Suppressor macrophage treated with lipopolysaccharide for 4 hours (primary cell): Measurements from ENCODE around the gene ATXN7L1.
"Not testable (repeated sequence)": the region's sequence is repeated elsewhere in the genome, so short reads cannot be mapped to it uniquely, and the experiment has no call there.

ENCODE experiments used
- DNase-seq: peaks from one replicate; pipeline ENCODE4 v3.0.0-alpha.2; 2020

Gene ATXN7L1

DNA sequence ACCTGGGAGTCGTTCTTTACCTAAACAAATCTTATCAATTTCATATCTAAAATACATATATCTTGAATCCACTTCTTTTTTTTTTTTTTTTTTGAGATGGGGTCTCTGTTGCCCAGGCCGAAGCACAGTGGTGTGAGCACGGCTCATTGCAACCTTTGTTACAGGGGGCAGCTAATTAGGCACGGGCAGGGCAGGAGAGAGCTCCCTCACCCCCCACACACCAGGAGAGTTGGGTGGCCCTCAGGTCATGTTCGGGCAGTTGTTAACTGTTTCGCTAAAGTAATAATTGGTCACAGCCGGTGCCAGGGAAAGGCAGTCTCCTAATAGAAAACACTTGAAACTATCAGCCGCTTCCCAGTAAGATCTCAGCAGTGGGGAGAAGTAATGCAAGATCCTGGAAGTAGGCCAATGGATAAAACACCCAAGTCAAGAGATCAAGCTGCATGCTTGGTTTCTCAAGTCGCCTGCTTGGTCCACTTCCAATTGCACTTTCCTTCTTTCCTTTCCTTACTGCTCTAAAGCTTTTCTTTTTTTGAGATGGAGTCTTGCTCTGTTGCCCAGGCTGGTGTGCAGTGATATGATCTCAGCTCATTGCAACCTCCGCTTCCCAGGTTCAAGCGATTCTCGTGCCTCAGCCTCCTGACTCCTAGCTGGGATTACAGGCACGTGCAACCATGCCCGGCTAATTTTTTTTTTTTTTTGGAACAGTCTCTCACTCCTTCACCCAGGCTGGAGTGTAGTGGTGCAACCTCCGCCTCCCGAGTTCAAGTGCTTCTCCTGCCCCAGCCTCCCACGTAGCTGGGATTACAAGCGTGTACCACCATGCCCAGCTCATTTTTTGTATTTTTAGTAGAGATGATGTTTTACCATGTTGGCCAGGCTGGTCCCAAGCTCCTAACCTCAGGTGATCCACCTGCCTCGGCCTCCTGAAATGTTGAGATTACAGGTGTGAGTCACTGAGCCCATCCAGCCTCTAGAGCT lies 273.8 kb downstream of the ATXN7L1 start:
- no peak for DNase-seq

DNA sequence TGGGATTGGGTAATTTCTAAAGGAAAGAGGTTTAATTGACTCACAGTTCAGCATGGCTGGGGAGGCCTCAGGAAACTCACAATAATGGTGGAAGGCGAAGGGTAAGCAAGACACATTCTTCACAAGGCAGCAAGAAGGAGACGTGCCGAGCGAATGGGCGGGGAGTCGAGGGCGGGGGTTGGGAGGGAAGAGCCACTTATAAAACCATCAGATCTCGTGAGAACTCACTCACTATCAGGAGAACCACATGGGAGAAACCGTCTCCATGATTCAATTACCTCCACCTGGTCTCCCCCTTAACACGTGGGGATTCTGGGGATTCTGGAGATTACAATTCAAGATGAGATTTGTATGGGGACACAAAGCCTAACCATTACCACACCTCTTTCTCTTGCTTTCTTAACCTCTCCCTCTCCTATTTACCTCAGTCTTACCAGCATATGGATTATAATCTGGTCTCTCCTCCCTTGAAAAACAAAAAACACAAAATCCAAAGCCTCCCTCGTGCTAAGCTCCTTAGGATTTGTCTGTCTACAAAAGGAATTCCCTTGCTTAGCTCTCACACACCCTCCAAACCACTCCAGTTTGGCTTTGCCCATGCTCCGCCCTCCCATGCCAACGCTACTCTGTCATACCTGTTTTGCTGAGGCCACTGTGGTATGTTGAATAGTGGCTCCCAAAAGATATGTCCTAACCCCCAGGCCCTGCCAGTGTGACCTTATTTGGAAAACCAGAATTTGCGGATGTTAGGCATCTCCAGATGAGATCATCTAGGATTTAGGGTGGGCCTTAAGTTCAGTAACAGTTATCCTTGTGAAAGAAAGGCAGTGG lies 275.5 kb downstream of the ATXN7L1 start:
- DNase-seq = no peak

DNA sequence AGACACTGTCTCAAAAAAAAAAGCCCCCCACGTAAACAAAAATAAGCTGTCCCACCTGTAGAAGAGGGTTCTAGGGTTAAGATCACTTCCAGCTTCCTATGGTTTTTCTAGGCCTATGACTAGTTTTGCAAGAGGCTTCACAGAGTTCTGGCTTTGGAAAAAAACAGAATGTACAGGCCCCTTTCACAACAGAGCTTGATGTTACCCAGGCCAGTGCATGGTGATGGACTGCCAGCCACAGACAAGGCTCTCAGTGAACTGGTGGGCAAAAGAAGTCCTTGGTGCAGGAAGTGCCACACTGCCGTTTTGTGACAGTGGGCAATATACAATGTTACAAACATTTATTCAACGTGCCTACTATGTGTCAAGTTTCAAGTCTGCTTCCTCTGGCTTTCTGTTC lies 276.8 kb downstream of the ATXN7L1 start:
- DNase-seq = no peak

DNA sequence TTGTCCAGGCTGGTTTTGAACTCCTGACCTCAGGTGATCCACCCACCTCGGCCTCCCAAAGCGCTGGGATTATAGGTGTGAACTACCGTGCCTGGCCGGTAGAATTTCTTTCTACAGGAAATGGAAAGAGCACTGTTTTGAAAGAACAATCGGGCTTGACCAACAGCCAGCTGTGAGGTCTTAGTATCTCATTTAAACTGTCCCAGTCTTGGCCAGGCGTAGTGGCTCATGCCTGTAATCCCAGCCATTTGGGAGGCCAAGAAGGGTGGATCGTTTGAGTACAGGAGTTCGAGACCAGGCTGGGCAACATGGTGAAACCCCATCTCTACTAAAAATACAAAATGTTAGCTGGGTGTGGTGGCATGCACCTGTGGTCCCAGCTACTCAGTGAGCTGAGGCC lies 277.3 kb downstream of the ATXN7L1 start:
- DNase-seq = not testable (repeated sequence)

DNA sequence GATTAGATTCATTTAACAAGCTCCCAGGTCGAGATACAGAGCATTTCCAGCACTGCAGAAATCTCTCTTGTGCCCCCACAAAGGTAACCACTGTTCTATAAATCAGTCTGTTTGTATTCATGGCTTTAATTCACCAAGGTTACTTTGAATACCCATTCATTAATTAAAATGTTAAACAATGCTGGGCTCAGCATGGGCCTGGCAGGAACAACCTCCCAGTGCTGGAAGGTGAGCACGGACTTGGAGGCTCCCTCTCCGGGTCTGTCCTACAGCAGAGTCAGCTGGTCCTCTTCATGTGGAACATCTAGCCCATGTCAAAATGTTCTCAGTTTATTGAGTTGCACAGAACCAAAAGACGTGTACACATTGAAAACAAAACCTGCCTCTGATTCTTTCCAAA lies 279.5 kb downstream of the ATXN7L1 start:
- no peak for DNase-seq

DNA sequence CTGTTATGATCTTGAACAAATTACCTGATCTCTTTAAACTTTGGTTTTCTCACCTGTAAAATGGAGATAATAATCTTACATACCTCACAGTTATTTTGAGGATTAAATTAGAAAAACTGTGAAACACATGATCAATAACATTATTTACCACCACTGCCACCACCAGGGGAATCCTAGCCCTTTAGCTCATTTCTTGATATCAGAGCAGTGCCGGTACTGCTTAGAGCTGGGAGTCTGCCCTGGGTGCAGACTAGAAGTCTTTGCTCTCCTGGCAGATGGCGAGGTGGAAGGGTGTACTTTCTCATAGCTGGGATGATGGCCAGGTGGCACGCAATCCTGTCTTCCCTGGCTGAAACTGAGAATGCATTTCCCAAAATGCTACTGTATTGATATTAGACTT lies 282.4 kb downstream of the ATXN7L1 start:
- no peak for DNase-seq

DNA sequence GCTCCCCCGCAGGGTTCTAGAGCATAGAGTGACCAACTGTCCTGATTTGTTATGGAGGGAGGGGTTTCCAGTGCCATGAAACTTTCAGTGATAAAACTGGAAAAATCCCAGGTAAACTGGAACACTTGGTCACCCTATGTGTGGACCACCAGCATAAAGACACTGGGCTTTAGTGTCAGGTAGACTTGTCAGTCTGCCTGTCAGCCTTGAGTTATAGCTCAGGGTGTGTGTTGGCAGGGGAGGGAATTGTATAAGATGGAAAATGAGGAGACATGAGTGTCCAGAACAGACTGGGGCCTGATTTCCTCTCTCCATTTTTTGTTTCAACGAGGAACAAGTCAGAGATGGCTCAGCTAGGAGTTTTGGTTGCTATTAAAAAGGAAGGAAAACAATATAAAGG lies 284.9 kb downstream of the ATXN7L1 start:
- no peak for DNase-seq

DNA sequence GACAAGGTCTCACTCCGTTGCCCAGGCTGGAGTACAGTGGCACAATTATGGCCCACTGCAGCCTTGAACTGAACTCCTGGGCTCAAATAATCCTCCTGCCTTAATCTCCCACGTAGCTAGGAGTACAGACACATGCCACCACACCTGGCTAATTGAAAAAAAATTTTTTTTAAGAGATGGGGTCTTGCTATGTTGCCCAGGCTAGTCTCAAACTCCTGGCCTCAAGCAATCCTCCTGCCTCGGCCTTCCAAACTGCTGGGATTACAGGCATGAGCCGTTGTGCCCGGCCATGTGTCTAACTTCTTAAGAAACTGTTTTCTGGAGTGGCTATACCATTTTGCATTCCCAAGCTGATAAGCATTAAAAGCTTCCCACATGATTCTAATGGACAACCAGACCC lies 285.6 kb downstream of the ATXN7L1 start:
- DNase-seq = no peak

DNA sequence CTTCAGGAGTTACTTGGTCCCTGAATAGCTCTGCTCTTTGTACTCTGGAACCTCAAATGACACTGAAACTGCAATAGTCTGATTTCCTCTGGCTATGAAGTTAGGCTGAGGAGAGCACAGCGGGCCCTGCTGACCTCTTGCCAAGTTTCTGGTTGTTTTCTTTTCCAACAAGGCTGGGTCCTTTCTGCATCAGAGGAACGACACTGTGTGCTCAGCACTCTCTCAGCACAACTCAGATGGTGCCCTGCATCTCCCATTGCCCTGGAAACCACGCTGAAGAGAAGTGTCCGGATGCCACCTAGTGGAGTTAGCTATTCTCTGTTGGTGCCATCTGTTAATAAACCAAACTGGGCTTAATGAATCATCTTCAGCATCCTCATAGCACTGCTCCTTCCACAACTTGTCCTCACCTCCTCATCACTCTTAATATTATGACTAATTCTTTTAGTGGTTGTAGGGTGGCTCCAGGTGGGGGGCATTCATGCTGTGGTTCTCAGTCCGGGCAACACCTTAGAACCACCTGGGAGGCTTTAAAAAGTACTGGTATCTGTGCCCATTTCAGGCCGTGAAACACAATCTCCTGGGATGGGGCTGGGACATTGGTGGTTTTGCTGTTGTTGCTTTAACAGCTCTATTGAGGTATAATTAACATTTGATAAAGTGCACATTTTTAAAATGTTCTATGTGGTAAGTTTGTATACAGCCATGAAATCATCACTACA lies 286.9 kb downstream of the ATXN7L1 start:
- DNase-seq = peak; percentile 62

DNA sequence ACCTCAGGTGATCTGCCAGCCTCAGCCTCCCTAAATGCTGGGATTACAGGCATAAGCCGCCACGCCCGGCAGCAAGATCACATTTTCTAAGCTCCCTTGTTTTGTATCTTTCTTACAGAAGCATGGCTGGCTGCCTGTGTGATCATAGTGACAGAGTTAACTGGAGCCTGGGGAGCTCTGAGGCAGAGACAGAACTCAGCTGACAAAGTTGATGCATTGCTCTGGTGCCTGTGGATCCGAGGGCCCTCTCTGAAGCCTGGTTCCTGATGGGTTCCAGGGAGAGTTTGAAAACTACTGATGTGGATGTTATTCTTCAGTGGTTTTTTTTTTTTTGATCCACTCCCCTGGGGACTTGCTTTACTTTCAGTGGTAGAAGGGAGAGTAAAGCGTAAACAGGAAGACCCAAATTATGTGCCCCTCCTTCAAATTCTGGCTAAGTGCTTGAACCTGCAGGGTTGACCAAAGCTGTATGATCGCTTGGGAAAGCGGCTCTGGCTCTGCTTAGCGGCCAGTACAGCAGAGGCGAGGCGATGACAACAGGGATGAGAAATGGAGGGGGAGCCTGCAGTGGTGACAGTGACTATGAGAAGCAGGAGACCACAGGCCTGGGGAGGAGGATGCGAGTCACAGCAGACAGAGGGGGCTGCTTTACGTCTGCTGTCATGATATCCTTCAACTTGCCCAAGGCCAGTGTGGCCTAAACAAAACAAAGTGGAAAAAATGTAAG lies 288.3 kb downstream of the ATXN7L1 start:
- no peak for DNase-seq

DNA sequence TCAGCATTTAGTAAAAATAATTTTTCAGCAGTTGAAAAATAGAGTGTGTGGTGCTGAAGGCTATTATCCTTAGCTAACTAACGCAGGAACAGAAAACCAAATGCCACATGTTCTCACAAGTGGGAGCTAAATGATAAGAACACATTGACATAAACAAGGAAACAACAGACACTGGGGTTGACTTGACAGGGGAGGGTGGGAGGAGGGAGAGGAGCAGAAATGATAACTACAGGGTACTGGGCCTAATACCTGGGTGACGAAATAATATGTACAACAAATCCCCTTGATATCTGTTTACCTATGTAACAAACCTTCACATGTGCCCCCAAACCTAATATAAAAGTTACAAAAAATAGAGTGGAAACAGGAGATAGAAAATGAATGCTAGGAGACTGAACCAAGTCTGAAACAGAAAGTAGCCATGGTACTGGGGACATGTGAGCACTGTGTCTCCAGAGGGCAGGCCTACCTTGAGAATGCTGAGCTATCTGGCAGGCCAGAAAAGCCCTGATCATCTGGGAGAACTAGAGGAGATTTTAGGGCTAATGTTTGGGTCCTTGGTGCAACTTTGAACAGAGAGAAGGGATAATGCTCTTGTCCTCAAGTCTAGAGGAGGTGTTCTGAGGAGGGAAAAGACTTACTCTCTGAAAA lies 290.4 kb downstream of the ATXN7L1 start:
- DNase-seq = no peak

DNA sequence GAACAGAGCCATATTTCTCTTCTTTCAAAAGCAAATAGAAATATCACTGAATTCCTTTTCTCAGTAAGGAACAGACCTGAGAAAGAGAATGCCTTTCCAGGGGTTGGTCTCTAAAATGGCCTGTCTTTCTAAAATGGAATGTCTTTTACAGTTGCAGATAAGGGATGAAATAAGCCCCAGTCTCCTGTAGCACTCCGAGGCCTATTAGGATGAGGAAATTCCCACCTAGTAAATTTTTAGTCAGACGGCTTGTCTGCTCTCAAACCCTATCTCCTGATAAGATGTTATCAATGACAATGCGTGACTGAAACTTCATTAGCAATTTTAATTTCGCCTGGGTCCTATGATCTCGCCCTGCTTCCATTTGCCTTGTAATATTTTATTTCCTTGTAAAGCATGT lies 292.2 kb downstream of the ATXN7L1 start:
- DNase-seq = no peak

DNA sequence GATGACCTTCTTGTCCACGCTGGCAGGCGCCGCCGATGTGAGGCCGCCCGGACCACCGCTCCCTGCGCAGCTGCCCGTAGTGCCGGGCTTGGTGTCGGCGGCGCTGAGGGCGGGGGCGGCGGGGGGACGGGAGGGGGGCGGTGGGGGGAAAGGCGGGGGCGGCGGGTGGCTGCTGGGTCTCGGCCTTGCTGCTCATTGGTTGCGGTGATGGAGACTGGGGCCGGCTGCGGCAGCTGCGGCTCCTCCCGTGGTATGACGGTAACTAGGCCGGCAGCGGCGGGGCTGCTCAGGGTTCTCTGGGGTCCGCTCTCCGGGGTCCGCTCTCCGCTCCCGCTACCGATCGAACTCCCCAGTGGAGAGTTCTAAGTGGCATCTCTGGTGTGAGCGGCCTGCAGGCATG lies 293.3 kb downstream of the ATXN7L1 start:
- DNase-seq = no peak

DNA sequence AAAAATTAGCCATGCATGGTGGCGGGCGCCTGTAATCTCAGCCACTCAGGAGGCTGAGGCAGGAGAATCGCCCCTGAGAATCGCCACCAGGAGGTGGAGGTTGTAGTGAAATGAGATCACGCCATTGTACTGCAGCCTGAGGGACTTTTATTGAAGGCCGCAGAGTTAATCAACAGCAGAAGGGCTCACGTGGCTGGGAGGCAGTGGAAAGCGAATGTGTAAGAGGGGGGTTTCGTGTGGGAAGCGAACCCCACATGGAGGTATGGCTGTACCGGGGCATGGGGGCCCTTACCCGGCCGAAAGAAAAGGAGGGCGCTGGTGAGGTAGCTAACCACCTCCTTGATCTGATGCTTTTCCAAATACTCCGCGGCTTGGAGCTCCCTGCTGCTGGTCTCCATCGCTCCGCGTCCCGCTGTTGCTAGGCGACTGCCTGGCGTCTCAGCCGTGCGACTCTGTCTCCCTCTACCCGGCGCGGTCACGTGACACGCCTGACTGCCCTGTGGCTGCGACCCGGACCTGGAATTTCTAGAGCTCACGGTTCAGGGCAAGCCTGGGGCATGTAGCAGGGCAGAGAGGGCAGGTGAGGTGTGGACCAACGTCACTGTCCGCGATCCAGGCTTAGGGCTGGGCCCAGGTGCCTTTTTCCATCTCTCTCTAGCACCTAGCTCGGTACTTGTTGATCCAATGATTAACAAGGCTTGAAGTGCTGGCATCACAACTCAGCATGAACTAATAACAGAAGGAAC lies 295.2 kb downstream of the ATXN7L1 start, which contains the start of gene EFCAB10:
Gene EFCAB10, minus strand, starts transcription at position 428 of the 746 bp plus-strand sequence. Its CDS starts 30 bp downstream, at position 398.
- peak; percentile 25 for DNase-seq

DNA sequence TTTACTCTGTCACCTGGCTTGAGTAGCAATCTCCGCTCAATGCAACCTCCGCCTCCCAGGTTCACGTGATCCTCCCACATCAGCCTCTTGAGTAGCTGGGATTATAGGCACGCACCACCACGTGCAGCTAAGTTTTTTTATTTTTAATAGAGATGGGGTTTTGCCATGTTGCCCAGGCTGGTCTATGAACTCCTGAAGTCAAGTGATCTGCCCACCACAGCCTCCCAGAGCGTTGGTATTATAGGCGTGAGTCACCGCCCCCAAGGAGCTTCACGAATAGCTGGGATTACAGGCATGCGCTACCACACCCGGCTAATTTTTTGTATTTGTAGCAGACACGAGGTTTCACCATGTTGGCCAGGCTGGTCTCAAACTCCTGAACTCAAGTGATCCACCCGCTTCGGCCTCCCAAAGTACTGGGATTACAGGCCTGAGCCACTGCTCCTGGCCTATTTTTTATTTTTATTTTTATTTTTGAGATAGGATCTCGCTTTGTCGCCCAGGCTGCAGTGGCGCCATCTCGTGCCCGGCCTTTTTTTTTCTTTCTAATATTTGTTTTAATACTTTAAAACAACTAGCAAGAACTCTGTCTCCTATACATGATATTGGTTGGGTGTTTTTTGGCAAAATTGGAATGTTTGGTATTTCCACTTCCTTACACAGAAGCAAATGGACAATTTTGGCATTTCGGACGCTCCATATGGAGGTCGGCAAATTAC lies 296.2 kb downstream of the ATXN7L1 start:
- no peak for DNase-seq

DNA sequence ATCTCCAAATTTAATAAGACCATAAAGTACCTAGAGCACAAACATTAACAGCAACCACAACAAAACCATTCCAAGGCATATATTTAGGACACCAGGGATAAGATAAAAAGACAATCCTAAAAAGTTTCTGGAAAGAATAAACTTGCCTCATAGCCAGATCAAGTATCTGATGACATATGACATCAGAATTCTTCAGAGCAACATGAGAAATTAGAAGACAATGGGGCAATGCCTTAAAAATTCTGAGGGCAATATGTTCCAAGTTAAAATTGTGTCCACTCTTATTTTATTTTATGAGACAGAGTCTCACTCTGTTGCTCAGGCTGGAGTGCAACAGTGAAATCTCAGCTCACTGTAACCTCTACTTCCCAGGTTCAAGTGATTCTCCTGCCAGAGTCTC lies 297.9 kb downstream of the ATXN7L1 start:
- DNase-seq = no peak

DNA sequence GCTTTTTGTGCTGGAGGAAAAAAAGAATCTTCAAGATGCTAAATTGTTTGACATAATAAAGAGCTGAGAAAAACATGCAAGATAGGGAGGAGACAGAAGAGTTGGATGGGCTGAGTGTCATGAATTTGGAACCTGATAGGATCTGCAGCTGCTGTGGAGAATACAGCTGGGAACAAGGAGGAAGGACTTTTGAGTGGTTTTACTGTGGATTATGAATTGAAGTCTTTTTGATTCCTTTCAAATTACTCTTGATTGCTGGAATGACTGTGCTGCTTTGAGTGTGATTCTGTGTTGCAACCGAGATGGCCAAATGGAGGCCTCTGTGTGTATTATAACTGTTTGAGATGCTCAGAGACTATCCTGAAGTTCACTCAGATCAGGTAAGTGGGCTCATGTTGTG lies 299.1 kb downstream of the ATXN7L1 start:
- no peak for DNase-seq

DNA sequence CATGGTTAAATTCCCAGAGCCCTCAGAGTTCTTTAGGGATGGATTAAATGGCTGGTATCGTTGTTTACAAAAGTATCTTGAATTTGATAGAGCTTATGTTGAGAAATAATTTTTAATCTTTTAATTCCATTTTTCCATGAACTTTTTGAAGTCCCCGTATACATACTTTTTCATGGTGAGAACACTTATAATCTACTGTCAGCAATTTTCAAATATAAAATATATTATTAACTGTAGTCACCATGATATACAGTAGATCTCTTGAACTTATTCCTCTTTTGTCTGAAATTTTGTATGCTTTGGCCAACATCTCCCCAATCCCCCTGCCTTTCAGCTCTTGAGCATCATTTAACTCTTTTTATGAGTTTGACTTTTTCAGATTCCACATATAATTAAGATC lies 304.5 kb downstream of the ATXN7L1 start:
- no peak for DNase-seq

DNA sequence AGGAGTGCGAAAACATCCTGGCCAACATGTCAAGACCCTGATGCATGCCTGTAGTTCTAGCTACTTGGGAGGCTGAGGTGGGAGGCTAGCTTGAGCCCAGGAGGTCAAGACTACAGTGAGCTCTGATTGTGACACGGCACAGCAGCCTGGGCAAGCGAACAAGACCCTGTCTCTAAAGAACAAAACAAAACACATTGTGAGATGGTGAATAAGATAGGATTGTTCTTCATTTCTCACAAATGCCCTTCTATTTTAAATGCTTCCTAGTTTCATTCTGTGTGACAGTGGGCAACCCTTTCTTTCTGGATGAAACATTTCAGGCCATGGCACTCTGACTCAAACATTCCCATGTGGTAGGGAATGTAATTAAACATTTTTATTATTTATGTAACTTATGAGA lies 308.6 kb downstream of the ATXN7L1 start:
- no peak for DNase-seq

DNA sequence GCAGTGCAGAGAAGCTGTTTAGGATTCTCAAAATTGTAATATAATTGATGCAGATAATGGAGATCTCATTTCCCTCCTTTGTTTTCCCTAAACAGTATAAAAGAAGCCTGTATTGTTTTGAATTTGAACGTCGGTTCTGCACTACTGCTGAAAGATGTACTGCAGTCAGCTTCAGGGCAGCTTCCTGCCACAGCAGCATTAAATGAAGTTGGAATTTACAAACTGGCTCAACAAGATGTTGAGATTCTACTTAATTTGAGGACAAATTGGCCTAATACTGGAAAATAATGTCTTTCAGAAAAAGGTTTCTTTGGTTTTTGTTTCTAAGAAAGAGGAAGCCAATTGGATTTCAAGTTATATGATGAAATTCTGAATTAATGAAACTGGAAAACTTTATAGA lies 309.4 kb downstream of the ATXN7L1 start:
- DNase-seq = no peak
